ENCODE data around the gene WDFY4. TPM values are rescaled to one million over a fixed set of nuclear protein-coding genes. Genes with fewer than 3 reads are reported as not detected.

WDFY4 gene
- total and polyA plus RNA-seq, 9 of the 15 experiments (the other 6 are each of a cell fraction or from before 2014, with no cell fraction given), result 0.01 to 0.02 (median 0.01) TPM; not detected in 6

- CTCF ChIA-PET (ENCODE audit: low intra/inter-chr PET ratio), result no interaction called here
- no TSS peak for BruUV-seq (replicated peaks)
- FAIRE-seq, result no peak
Observed at GRCh38 chr10:48890888-48891850, 206.5 kb downstream of the WDFY4 start.

More at GRCh38 chr10:48890888-48891850, 206.5 kb downstream of the WDFY4 start:
- H2AFZ ChIP-seq (ENCODE audit: low read depth, low read length), result no peak overlapping the region
- H3K9ac ChIP-seq (ENCODE audit: insufficient read depth in 1 of 2, low read depth in 2 of 2, low read length in 2 of 2), result no peak overlapping the region
- H3K27me3 ChIP-seq (ENCODE audit: control insufficient read depth in 2 of 2, insufficient read depth in 2 of 2, low read length in 2 of 2), result peaks cover 3 to 19% of the 10 kb centered on the region in 2 experiments; a peak in 4 of 5 replicates
- no peak for TF ChIP-seq ZC3H4 (CRISPR knock-in tag; IDR thresholded peaks at IDR 0.05; ENCODE audit: borderline replicate concordance)
- peak; percentile 37; the same call in 1 of the 2 replicates for TF ChIP-seq CEBPB (tag; IDR thresholded peaks at IDR 0.05)
- no peak for TF ChIP-seq ZFP36 (IDR thresholded peaks at IDR 0.05; ENCODE audit: low read depth, low read length, partially characterized antibody)
- TF ChIP-seq MAFG (tag; conservative IDR thresholded peaks at IDR 0.05), result no peak
- TF ChIP-seq CEBPG (CRISPR knock-in tag; IDR thresholded peaks at IDR 0.05), result no peak
- peak in 1 of 2 experiments; percentile 56; a peak in 2 of 4 replicates for TF ChIP-seq CEBPG (tag; conservative IDR thresholded peaks at IDR 0.05 in 1 of 2, IDR thresholded peaks at IDR 0.05 in 1 of 2)
- intact Hi-C loops (cut with micrococcal nuclease), result no loop called here
- POLR2A ChIA-PET, result no interaction called here
- H3K9me3 ChIP-seq (replicated peaks; ENCODE audit: control insufficient read depth, insufficient read depth, low read depth, low read length), result no peaks in the 10 kb centered on the region
- H3K9me1 ChIP-seq (ENCODE audit: control insufficient read depth, insufficient read depth, low read length), result no peaks in the 10 kb centered on the region
- in situ Hi-C loops (cut with MboI), result no loop called here
- H3K4me3 ChIP-seq, result no peak overlapping the region
- DNase-seq (ENCODE audit: extremely low read depth in 1 of 4, low spot score in 3 of 4), result no peak
- H3K27ac ChIP-seq (ENCODE audit: extremely low read depth, low read depth, low read length), result no peak overlapping the region
- no peak for ATAC-seq
- no peak overlapping the region for H3K4me2 ChIP-seq (ENCODE audit: insufficient read depth, low read length)
- 2% methylated on average over 11 of the region's 11 CpGs for WGBS (ENCODE audit: insufficient coverage, low coverage, missing lambda C conversion rate)
- no peaks in the 10 kb centered on the region for H3K4me1 ChIP-seq (replicated peaks in 1 of 2; ENCODE audit: control insufficient read depth in 2 of 2, insufficient read depth in 2 of 2, low read length in 2 of 2)
- no peaks in the 10 kb centered on the region for H3K79me2 ChIP-seq (ENCODE audit: control insufficient read depth, insufficient read depth, low read length)
- H4K20me1 ChIP-seq (replicated peaks; ENCODE audit: control insufficient read depth, insufficient read depth, low read length), result no peaks in the 10 kb centered on the region
- H3K36me3 ChIP-seq (ENCODE audit: control insufficient read depth, insufficient read depth, low read length), result no peaks in the 10 kb centered on the region
